GF-D8 (cell line): Measurements from ENCODE around the gene ESRRA.
"Not testable (repeated sequence)": the region's sequence is repeated elsewhere in the genome, so short reads cannot be mapped to it uniquely, and the experiment has no call there.

Experiments
- DNase-seq: peaks from one replicate; lab custom pipeline; 2025; lab: John Stamatoyannopoulos, UW

Gene ESRRA

GRCh38 chr11:64292460-64293254 is 12.7 kb upstream of the ESRRA start:
- DNase-seq, result no peak

- DNase-seq, result no peak
Measured at GRCh38 chr11:64294774-64295173, 10.6 kb upstream of the ESRRA start.

- DNase-seq, result no peak
Measured at GRCh38 chr11:64295760-64296159, 9.6 kb upstream of the ESRRA start.

GRCh38 chr11:64296236-64296635 is 9.1 kb upstream of the ESRRA start:
- no peak for DNase-seq

GRCh38 chr11:64296830-64297698 is 8.3 kb upstream of the ESRRA start:
- no peak for DNase-seq

GRCh38 chr11:64297699-64298358 is 7.5 kb upstream of the ESRRA start:
- DNase-seq, result no peak

GRCh38 chr11:64298966-64299846 is 6.1 kb upstream of the ESRRA start:
- DNase-seq, result no peak

- DNase-seq, result no peak
Measured at GRCh38 chr11:64299847-64300648, 5.3 kb upstream of the ESRRA start, which contains the start of gene CATSPERZ. CATSPERZ (plus strand) TSS chr11:64300358; CDS start chr11:64300411, 53 bp downstream.

GRCh38 chr11:64303109-64304031 is 2.0 kb upstream of the ESRRA start:
- DNase-seq, result no peak

- DNase-seq, result no peak
Measured at GRCh38 chr11:64304032-64304315, 1.4 kb upstream of the ESRRA start.

- peak; percentile 69 for DNase-seq
Measured at GRCh38 chr11:64304316-64305072, 830 bp upstream of the ESRRA start.

GRCh38 chr11:64305691-64306562 is 603 bp downstream of the ESRRA start:
- DNase-seq, result peak; percentile 74

GRCh38 chr11:64306563-64306875 is 1.2 kb downstream of the ESRRA start:
- no peak for DNase-seq

- no peak for DNase-seq
Measured at GRCh38 chr11:64306876-64307622, 1.7 kb downstream of the ESRRA start.

GRCh38 chr11:64307795-64308194 is 2.5 kb downstream of the ESRRA start:
- DNase-seq, result not testable (repeated sequence)

GRCh38 chr11:64312947-64313346 is 7.6 kb downstream of the ESRRA start:
- no peak for DNase-seq

GRCh38 chr11:64313491-64314145 is 8.3 kb downstream of the ESRRA start:
- DNase-seq, result no peak
